NCI-H524 (cell line): ENCODE measurements around the gene HOMEZ.
"Not testable (repeated sequence)": the region's sequence is repeated elsewhere in the genome, so short reads cannot be mapped to it uniquely, and the experiment has no call there.

Experiments
- DNase-seq, 2 experiments: peaks; one replicate each; lab custom pipeline; 2025; lab: John Stamatoyannopoulos, UW

Gene HOMEZ

GRCh38 chr14:23227566-23227965 lies 58.4 kb downstream of the HOMEZ start:
- DNase-seq = no peak

GRCh38 chr14:23224958-23225357 lies 61.0 kb downstream of the HOMEZ start:
- not testable (repeated sequence) for DNase-seq
